HG03064 (cell line): ENCODE results near the gene SOX6.
A peak's percentile ranks its signal among the peaks of the same experiment; 100 is the strongest.

Experiments
- ATAC-seq: cut with Tn5 transposase; IDR thresholded peaks from one replicate; pipeline ENCODE4 v1.9.1; 2021; ENCODE audit warnings: low read depth; ENCODE audit not compliant: unreplicated experiment

SOX6 gene

GRCh38 chr11:15977116-15977515 lies 379.2 kb downstream of the SOX6 start:
- no peak for ATAC-seq

- no peak for ATAC-seq
Measured at GRCh38 chr11:15976433-15977045, 379.8 kb downstream of the SOX6 start.

GRCh38 chr11:15975742-15976141 lies 380.6 kb downstream of the SOX6 start:
- ATAC-seq, result no peak

GRCh38 chr11:15972838-15973237 lies 383.5 kb downstream of the SOX6 start:
- no peak for ATAC-seq

GRCh38 chr11:15971215-15971546 lies 385.2 kb downstream of the SOX6 start:
- no peak for ATAC-seq

GRCh38 chr11:15970506-15971214 lies 385.7 kb downstream of the SOX6 start:
- no peak for ATAC-seq

- peak; percentile 33 for ATAC-seq
Measured at GRCh38 chr11:15969701-15970329, 386.5 kb downstream of the SOX6 start.

GRCh38 chr11:15969281-15969680 lies 387.1 kb downstream of the SOX6 start:
- peak; percentile 75 for ATAC-seq

GRCh38 chr11:15968461-15969130 lies 387.8 kb downstream of the SOX6 start:
- no peak for ATAC-seq

- ATAC-seq, result no peak
Measured at GRCh38 chr11:15967966-15968365, 388.4 kb downstream of the SOX6 start.

- ATAC-seq, result no peak
Measured at GRCh38 chr11:15967166-15967565, 389.2 kb downstream of the SOX6 start.

- ATAC-seq, result no peak
Measured at GRCh38 chr11:15965562-15966250, 390.6 kb downstream of the SOX6 start.

- no peak for ATAC-seq
Measured at GRCh38 chr11:15963266-15963665, 393.1 kb downstream of the SOX6 start.

GRCh38 chr11:15958910-15959309 lies 397.4 kb downstream of the SOX6 start:
- ATAC-seq, result no peak

GRCh38 chr11:15957234-15957633 lies 399.1 kb downstream of the SOX6 start:
- no peak for ATAC-seq

- ATAC-seq, result no peak
Measured at GRCh38 chr11:15956302-15956701, 400.0 kb downstream of the SOX6 start.

GRCh38 chr11:15955595-15955994 lies 400.8 kb downstream of the SOX6 start:
- no peak for ATAC-seq

GRCh38 chr11:15947681-15948648 lies 408.4 kb downstream of the SOX6 start:
- ATAC-seq, result no peak

- no peak for ATAC-seq
Measured at GRCh38 chr11:15945726-15946125, 410.6 kb downstream of the SOX6 start.

- no peak for ATAC-seq
Measured at GRCh38 chr11:15944460-15944859, 411.9 kb downstream of the SOX6 start.
